ENCODE measurements around the gene TMEM100.
"Not testable (repeated sequence)": the region's sequence is repeated elsewhere in the genome, so short reads cannot be mapped to it uniquely, and the experiment has no call there.

Gene TMEM100

GRCh38 chr17:55683550-55684315 is 38.9 kb downstream of the TMEM100 start:
- DNase-seq, result no peak

GRCh38 chr17:55681342-55681700 is 41.3 kb downstream of the TMEM100 start:
- DNase-seq, result no peak

GRCh38 chr17:55680686-55681341 is 41.9 kb downstream of the TMEM100 start:
- no peak for DNase-seq

GRCh38 chr17:55677446-55677845 is 45.2 kb downstream of the TMEM100 start:
- DNase-seq, result no peak

- DNase-seq, result no peak
These were observed 46.4 kb downstream of the TMEM100 start for GRCh38 chr17:55676274-55676673.

- DNase-seq, result no peak
These were observed 48.7 kb downstream of the TMEM100 start for GRCh38 chr17:55673743-55674506.

- no peak for DNase-seq
These were observed 49.8 kb downstream of the TMEM100 start for GRCh38 chr17:55672585-55673501.

- DNase-seq, result not testable (repeated sequence)
These were observed 50.7 kb downstream of the TMEM100 start for GRCh38 chr17:55672010-55672409.

Measured in SHP77 treated with DMSO at 0.1 percent for 48 hours (cell line).